Measurements from ENCODE around the gene RALY. TPM values are rescaled to one million over a fixed set of nuclear protein-coding genes. Genes with fewer than 3 reads are reported as not detected.
A peak's percentile ranks its signal among the peaks of the same experiment; 100 is the strongest.

Gene RALY
- total RNA-seq, 2 donors from 2014 or later: 136 to 182 TPM

GRCh38 chr20:34016736-34017135, 23.0 kb downstream of the RALY start:
- Mint-ChIP-seq H3K36me3 (ENCODE audit: low read depth) (peaks cover 13% of the 10 kb centered on the region), H3K27me3 (ENCODE audit: insufficient read depth) (no peaks in the 10 kb centered on the region), H3K4me3 (no peak overlapping the region), H3K27ac (peak overlapping the region; percentile 47), H3K4me1 (peaks cover 55% of the 10 kb centered on the region), H3K9me3 (peaks cover 6% of the 10 kb centered on the region)
- Histone ChIP-seq H3K27me3 (ENCODE audit: control insufficient read depth, insufficient read depth, low read length, poor library complexity, severe bottlenecking) (no peaks in the 10 kb centered on the region), H3K27ac (ENCODE audit: low read depth, low read length) (no peak overlapping the region), H3K9ac (ENCODE audit: extremely low read depth, low read length, poor library complexity, severe bottlenecking) (no peak overlapping the region), H3K4me1 (ENCODE audit: control insufficient read depth, insufficient read depth, low read length) (peaks cover 9% of the 10 kb centered on the region), H3K4me3 (ENCODE audit: low read length) (no peak overlapping the region), H3K9me3 (ENCODE audit: control insufficient read depth, low read length) (no peaks in the 10 kb centered on the region), H3K36me3 (ENCODE audit: control insufficient read depth, insufficient read depth, low read length) (no peaks in the 10 kb centered on the region)
- DNase-seq: no peak
- WGBS, 2 experiments (ENCODE audit: insufficient coverage in 1 of 2, insufficient read length in 1 of 2): 83 to 85% methylated on average over 2 to 5 of the region's 5 CpGs
- TF ChIP-seq, protein P1, sequence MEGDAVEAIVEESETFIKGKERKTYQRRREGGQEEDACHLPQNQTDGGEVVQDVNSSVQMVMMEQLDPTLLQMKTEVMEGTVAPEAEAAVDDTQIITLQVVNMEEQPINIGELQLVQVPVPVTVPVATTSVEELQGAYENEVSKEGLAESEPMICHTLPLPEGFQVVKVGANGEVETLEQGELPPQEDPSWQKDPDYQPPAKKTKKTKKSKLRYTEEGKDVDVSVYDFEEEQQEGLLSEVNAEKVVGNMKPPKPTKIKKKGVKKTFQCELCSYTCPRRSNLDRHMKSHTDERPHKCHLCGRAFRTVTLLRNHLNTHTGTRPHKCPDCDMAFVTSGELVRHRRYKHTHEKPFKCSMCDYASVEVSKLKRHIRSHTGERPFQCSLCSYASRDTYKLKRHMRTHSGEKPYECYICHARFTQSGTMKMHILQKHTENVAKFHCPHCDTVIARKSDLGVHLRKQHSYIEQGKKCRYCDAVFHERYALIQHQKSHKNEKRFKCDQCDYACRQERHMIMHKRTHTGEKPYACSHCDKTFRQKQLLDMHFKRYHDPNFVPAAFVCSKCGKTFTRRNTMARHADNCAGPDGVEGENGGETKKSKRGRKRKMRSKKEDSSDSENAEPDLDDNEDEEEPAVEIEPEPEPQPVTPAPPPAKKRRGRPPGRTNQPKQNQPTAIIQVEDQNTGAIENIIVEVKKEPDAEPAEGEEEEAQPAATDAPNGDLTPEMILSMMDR (conservative IDR thresholded peaks at IDR 0.05): no peak

- peaks cover 13% of the 10 kb centered on the region for H3K36me3 Mint-ChIP-seq (ENCODE audit: low read depth)
- DNase-seq: no peak
- no peak overlapping the region for H3K27ac ChIP-seq (ENCODE audit: low read depth, low read length)
- H3K9me3 ChIP-seq (ENCODE audit: control insufficient read depth, low read length): no peaks in the 10 kb centered on the region
- TF ChIP-seq, protein P1 (conservative IDR thresholded peaks at IDR 0.05): no peak
- peaks cover 7% of the 10 kb centered on the region for H3K9me3 Mint-ChIP-seq
- no peaks in the 10 kb centered on the region for H3K36me3 ChIP-seq (ENCODE audit: control insufficient read depth, insufficient read depth, low read length)
- WGBS, 2 experiments (ENCODE audit: insufficient coverage in 1 of 2, insufficient read length in 1 of 2): 100% methylated on average over 1 of the region's 1 CpG; no CpG with 5 or more reads in 1 of the 2 experiments
- no peak overlapping the region for H3K4me3 Mint-ChIP-seq
- no peak overlapping the region for H3K4me3 ChIP-seq (ENCODE audit: low read length)
- H3K27me3 Mint-ChIP-seq (ENCODE audit: insufficient read depth): no peaks in the 10 kb centered on the region
- no peak overlapping the region for H3K27ac Mint-ChIP-seq
- H3K9ac ChIP-seq (ENCODE audit: extremely low read depth, low read length, poor library complexity, severe bottlenecking): no peak overlapping the region
- no peaks in the 10 kb centered on the region for H3K27me3 ChIP-seq (ENCODE audit: control insufficient read depth, insufficient read depth, low read length, poor library complexity, severe bottlenecking)
- peaks cover 50% of the 10 kb centered on the region for H3K4me1 Mint-ChIP-seq
- H3K4me1 ChIP-seq (ENCODE audit: control insufficient read depth, insufficient read depth, low read length): peaks cover 7% of the 10 kb centered on the region
These were observed 23.9 kb downstream of the RALY start for GRCh38 chr20:34017610-34018009.

DNA sequence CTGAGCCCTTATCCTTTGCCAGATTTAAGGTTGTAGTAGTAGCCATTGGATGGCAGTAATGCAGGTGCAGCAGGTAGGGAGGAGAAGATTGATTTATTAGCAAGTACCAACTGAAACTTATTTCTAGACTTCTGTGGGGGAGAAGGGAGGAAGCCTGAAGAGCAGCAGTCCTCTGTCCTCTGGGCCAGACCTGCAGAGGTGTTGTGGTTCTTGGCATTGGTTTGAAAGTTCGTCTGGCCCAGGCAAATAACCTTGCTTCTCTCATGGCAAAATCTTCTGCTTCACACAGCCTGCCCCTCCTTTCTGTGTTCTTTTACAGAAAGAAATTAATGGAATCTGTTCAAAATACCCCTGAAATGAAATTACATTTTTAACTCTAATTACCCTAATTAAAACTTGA, 24.5 kb downstream of the RALY start:
- 88 to 92% methylated on average over 1 of the region's 1 CpG for WGBS, 2 experiments (ENCODE audit: insufficient coverage in 1 of 2, insufficient read length in 1 of 2)
- Histone ChIP-seq H3K4me1 (ENCODE audit: control insufficient read depth, insufficient read depth, low read length) (peaks cover 3% of the 10 kb centered on the region), H3K27me3 (ENCODE audit: control insufficient read depth, insufficient read depth, low read length, poor library complexity, severe bottlenecking) (no peaks in the 10 kb centered on the region), H3K4me3 (ENCODE audit: low read length) (no peak overlapping the region), H3K36me3 (ENCODE audit: control insufficient read depth, insufficient read depth, low read length) (no peaks in the 10 kb centered on the region), H3K9ac (ENCODE audit: extremely low read depth, low read length, poor library complexity, severe bottlenecking) (no peak overlapping the region), H3K27ac (ENCODE audit: low read depth, low read length) (no peak overlapping the region), H3K9me3 (ENCODE audit: control insufficient read depth, low read length) (no peaks in the 10 kb centered on the region)
- Mint-ChIP-seq H3K4me3 (no peak overlapping the region), H3K9me3 (peaks cover 7% of the 10 kb centered on the region), H3K27me3 (ENCODE audit: insufficient read depth) (no peaks in the 10 kb centered on the region), H3K4me1 (peaks cover 48% of the 10 kb centered on the region), H3K36me3 (ENCODE audit: low read depth) (peaks cover 13% of the 10 kb centered on the region), H3K27ac (no peak overlapping the region)
- no peak for DNase-seq
- TF ChIP-seq, protein P1 (conservative IDR thresholded peaks at IDR 0.05): no peak

All from endodermal cell (in vitro differentiated cells).